SK-N-SH treated with all-trans-retinoic acid at 6 μM for 48 hours (cell line): ENCODE measurements around the gene TRAPPC4.

Source experiments
- ARNTL ChIP-seq: fragments of 450-650 bp; formaldehyde crosslinking; IDR thresholded peaks from 2 replicates; pipeline ENCODE4 v1.5.0; 2020; ENCODE audit warnings: low read depth, mild to moderate bottlenecking, moderate library complexity, borderline replicate concordance
- ESRRG ChIP-seq: fragments of 250-450 bp; sonication (Bioruptor Pico); IDR thresholded peaks from 2 replicates; pipeline ENCODE4 v1.6.1; 2021; ENCODE audit warnings: mild to moderate bottlenecking
- GLIS3 ChIP-seq: fragments of 250-450 bp; sonication (Bioruptor Pico); IDR thresholded peaks from 2 replicates; pipeline ENCODE4 v1.5.0; 2020; ENCODE audit warnings: mild to moderate bottlenecking, moderate library complexity
- ISL1 ChIP-seq: fragments of 250-450 bp; sonication (Bioruptor Pico); IDR thresholded peaks from 2 replicates; pipeline ENCODE4 v2.1.2; 2022; ENCODE audit warnings: mild to moderate bottlenecking, moderate library complexity
- SNAI2 ChIP-seq: fragments of 250-450 bp; sonication (Bioruptor Pico); IDR thresholded peaks from 2 replicates; pipeline ENCODE4 v1.5.0; 2020; ENCODE audit warnings: mild to moderate bottlenecking, moderate library complexity
- TSHZ2 ChIP-seq: fragments of 250-450 bp; sonication (Bioruptor Pico); IDR thresholded peaks from 2 replicates; pipeline ENCODE4 v1.5.0; 2020; ENCODE audit warnings: mild to moderate bottlenecking, moderate library complexity
- TF ChIP-seq, protein P1 (sequence below): fragments of 250-450 bp; sonication (Bioruptor Pico); IDR thresholded peaks from 2 replicates; pipeline ENCODE4 v1.5.1; 2020; ENCODE audit warnings: low read depth, mild to moderate bottlenecking, moderate library complexity
- TF ChIP-seq, protein P2 (sequence below): fragments of 250-450 bp; sonication (Bioruptor Pico); IDR thresholded peaks from 2 replicates; pipeline ENCODE4 v1.8.0; 2020; ENCODE audit warnings: mild to moderate bottlenecking, moderate library complexity, borderline replicate concordance

- TF ChIP-seq, protein P1, sequence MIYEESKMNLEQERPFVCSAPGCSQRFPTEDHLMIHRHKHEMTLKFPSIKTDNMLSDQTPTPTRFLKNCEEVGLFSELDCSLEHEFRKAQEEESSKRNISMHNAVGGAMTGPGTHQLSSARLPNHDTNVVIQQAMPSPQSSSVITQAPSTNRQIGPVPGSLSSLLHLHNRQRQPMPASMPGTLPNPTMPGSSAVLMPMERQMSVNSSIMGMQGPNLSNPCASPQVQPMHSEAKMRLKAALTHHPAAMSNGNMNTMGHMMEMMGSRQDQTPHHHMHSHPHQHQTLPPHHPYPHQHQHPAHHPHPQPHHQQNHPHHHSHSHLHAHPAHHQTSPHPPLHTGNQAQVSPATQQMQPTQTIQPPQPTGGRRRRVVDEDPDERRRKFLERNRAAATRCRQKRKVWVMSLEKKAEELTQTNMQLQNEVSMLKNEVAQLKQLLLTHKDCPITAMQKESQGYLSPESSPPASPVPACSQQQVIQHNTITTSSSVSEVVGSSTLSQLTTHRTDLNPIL (CRISPR knock-in tag), result no peak
- TF ChIP-seq SNAI2 (CRISPR knock-in tag), result no peak
- no peak for TF ChIP-seq TSHZ2 (CRISPR knock-in tag)
- TF ChIP-seq, protein P2, sequence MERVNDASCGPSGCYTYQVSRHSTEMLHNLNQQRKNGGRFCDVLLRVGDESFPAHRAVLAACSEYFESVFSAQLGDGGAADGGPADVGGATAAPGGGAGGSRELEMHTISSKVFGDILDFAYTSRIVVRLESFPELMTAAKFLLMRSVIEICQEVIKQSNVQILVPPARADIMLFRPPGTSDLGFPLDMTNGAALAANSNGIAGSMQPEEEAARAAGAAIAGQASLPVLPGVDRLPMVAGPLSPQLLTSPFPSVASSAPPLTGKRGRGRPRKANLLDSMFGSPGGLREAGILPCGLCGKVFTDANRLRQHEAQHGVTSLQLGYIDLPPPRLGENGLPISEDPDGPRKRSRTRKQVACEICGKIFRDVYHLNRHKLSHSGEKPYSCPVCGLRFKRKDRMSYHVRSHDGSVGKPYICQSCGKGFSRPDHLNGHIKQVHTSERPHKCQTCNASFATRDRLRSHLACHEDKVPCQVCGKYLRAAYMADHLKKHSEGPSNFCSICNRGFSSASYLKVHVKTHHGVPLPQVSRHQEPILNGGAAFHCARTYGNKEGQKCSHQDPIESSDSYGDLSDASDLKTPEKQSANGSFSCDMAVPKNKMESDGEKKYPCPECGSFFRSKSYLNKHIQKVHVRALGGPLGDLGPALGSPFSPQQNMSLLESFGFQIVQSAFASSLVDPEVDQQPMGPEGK (CRISPR knock-in tag), result no peak
- TF ChIP-seq ARNTL (CRISPR knock-in tag), result no peak
- TF ChIP-seq ESRRG (CRISPR knock-in tag), result no peak
- TF ChIP-seq GLIS3 (CRISPR knock-in tag), result no peak
- TF ChIP-seq ISL1, result no peak
Observed at GRCh38 chr11:119024430-119025098, 6.0 kb downstream of the TRAPPC4 start.
